Uterus (tissue), 4 donors: ENCODE results near the gene HIVEP3. TPM values are rescaled to one million over a fixed set of nuclear protein-coding genes. Genes with fewer than 3 reads are reported as not detected.

Experiments used
- DNase-seq, 2 donors: peaks; one replicate each; pipeline ENCODE4 v3.0.0-alpha.2; 2019 to 2020
- H3K27ac ChIP-seq, 2 donors: fragments of 200-600 bp; sonication (generic); 1 replicate in 1 of 2; 2 replicates in 1 of 2; pipeline ENCODE4 v1.5.1; 2016 to 2018
- H3K27me3 ChIP-seq, 2 donors: fragments of 200-600 bp; sonication (generic); one replicate each; pipeline ENCODE4 v1.5.1; 2018 to 2019; ENCODE audit warnings: control low read depth in 1 of 2
- H3K36me3 ChIP-seq, 2 donors: fragments of 200-600 bp; sonication (generic); one replicate each; pipeline ENCODE4 v1.5.1; 2019; ENCODE audit warnings: control low read depth in 1 of 2
- H3K4me1 ChIP-seq, 2 donors: fragments of 200-600 bp; sonication (generic); one replicate each; pipeline ENCODE4 v1.5.1; 2018 to 2019; ENCODE audit warnings: control low read depth in 1 of 2
- H3K4me3 ChIP-seq, 2 donors: fragments of 200-600 bp; sonication (generic); 1 replicate in 1 of 2; 2 replicates in 1 of 2; pipeline ENCODE4 v1.5.1; 2018 to 2019; ENCODE audit warnings: mild to moderate bottlenecking in 1 of 2
- H3K9me3 ChIP-seq, 2 donors: fragments of 200-600 bp; sonication (generic); one replicate each; pipeline ENCODE4 v1.5.1; 2019; ENCODE audit warnings: control low read depth in 1 of 2
- CTCF ChIP-seq, 4 experiments: fragments of 200-600 bp in 2 of 4; fragments of 450-650 bp in 2 of 4; sonication (generic) in 2 of 4; IDR thresholded peaks; one replicate each; pipeline ENCODE4 v1.5.1; 2016 to 2019; ENCODE audit warnings: antibody characterized with exemption in 4 of 4, mild to moderate bottlenecking in 2 of 4, moderate library complexity in 1 of 4
- POLR2A ChIP-seq, 2 donors: fragments of 450-650 bp; IDR thresholded peaks; one replicate each; pipeline ENCODE4 v1.6.1; 2016; ENCODE audit warnings: antibody characterized with exemption in 2 of 2, mild to moderate bottlenecking in 1 of 2, moderate library complexity in 1 of 2
- intact Hi-C: fragments of 100-400 bp; cut with DNase I; formaldehyde crosslinking; loops from one replicate; pipeline ENCODE4 v1.15.1; 2023; ENCODE audit warnings: low total_unique reads
- total RNA-seq, 4 donors: library from RNA; depleted of rRNA in 3 of 4; stranded (reverse); fragments of >200 nt in 3 of 4; gene quantifications; one replicate each; pipeline versions ENCODE4 v1.1.0 to v1.2.4, GENCODE V29; 2014 to 2023
- donor health status: DM: yes; HTN: yes; CAD: no.

Gene HIVEP3
- total RNA-seq, 4 donors from 2014 or later, result 0.51 to 7.6 (median 2.9) TPM

- Histone ChIP-seq H3K4me1 (no peaks in the 10 kb centered on the region), H3K9me3 (no peaks in the 10 kb centered on the region), H3K27ac (no peak overlapping the region), H3K27me3 (no peaks in the 10 kb centered on the region), H3K4me3 (no peak overlapping the region), H3K36me3 (no peaks in the 10 kb centered on the region)
- intact Hi-C loops, result no loop called here
- no peak for TF ChIP-seq CTCF (IDR thresholded peaks at IDR 0.05)
- TF ChIP-seq POLR2A (IDR thresholded peaks at IDR 0.05), result no peak
- DNase-seq, result no peak
Measured at GRCh38 chr1:41640141-41640751, 278.5 kb downstream of the HIVEP3 start.

- H3K9me3 ChIP-seq, result no peaks in the 10 kb centered on the region
- H3K27ac ChIP-seq, result no peak overlapping the region
- no peak for DNase-seq
- intact Hi-C loops, result no loop called here
- no peaks in the 10 kb centered on the region for H3K4me1 ChIP-seq
- no peak overlapping the region for H3K4me3 ChIP-seq
- H3K36me3 ChIP-seq, result no peaks in the 10 kb centered on the region
- TF ChIP-seq CTCF (IDR thresholded peaks at IDR 0.05) (no peak), POLR2A (IDR thresholded peaks at IDR 0.05) (no peak)
- no peaks in the 10 kb centered on the region for H3K27me3 ChIP-seq
Measured at GRCh38 chr1:41639332-41639936, 279.3 kb downstream of the HIVEP3 start.

GRCh38 chr1:41638086-41639024 lies 280.4 kb downstream of the HIVEP3 start:
- Histone ChIP-seq H3K4me3 (no peak overlapping the region), H3K27ac (no peak overlapping the region), H3K9me3 (no peaks in the 10 kb centered on the region), H3K27me3 (no peaks in the 10 kb centered on the region), H3K36me3 (no peaks in the 10 kb centered on the region), H3K4me1 (no peaks in the 10 kb centered on the region)
- TF ChIP-seq CTCF (IDR thresholded peaks at IDR 0.05), result no peak
- TF ChIP-seq POLR2A (IDR thresholded peaks at IDR 0.05), result no peak
- no peak for DNase-seq
- intact Hi-C loops, result no loop called here

GRCh38 chr1:41637367-41637766 lies 281.4 kb downstream of the HIVEP3 start:
- intact Hi-C loops, result no loop called here
- no peaks in the 10 kb centered on the region for H3K9me3 ChIP-seq
- H3K27me3 ChIP-seq, result no peaks in the 10 kb centered on the region
- H3K4me1 ChIP-seq, result no peaks in the 10 kb centered on the region
- TF ChIP-seq POLR2A (IDR thresholded peaks at IDR 0.05) (no peak), CTCF (IDR thresholded peaks at IDR 0.05) (no peak)
- H3K27ac ChIP-seq, result no peak overlapping the region
- no peaks in the 10 kb centered on the region for H3K36me3 ChIP-seq
- no peak overlapping the region for H3K4me3 ChIP-seq
- no peak for DNase-seq

GRCh38 chr1:41633764-41634163 lies 285.0 kb downstream of the HIVEP3 start:
- Histone ChIP-seq H3K4me3 (no peak overlapping the region), H3K27me3 (no peaks in the 10 kb centered on the region), H3K36me3 (no peaks in the 10 kb centered on the region), H3K9me3 (no peaks in the 10 kb centered on the region), H3K27ac (no peak overlapping the region), H3K4me1 (no peaks in the 10 kb centered on the region)
- no peak for DNase-seq
- TF ChIP-seq CTCF (IDR thresholded peaks at IDR 0.05), result no peak
- intact Hi-C loops, result no loop called here
